ENCODE measurements around the gene C19orf81. TPM values are rescaled to one million over a fixed set of nuclear protein-coding genes. Genes with fewer than 3 reads are reported as not detected.

C19orf81 gene
- total and polyA plus RNA-seq, 2 of the 8 experiments (the other 6 are each of a cell fraction or from before 2014, with no cell fraction given), result 11.7 to 13.0 TPM

DNA sequence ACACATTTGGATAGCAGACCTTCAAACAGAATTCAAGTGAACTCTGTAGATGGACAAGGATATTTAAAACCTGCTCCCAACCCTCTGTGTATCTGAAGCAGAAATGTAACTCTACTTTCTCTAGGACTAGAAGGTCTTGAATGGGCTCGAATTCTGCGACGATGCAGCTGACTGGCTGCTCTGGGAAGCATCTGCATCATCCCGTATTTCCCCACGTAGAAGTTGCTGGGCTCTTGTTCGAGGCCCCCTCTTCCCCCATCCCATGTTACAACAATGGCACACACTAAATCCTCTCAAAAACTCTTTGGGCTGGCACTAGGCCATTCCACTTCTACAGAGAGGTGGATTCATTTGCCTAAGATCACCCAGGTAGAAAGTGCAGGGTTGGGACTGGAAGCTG lies 15.0 kb downstream of the C19orf81 start:
- no peak overlapping the region for H2BK20ac ChIP-seq (ENCODE audit: low read length)
- peaks cover 0 to 10% (median 5%) of the 10 kb centered on the region in 4 experiments; a peak in 5 of 7 replicates for H3K4me1 ChIP-seq (replicated peaks in 1 of 4; ENCODE audit: control insufficient read depth in 3 of 4, insufficient read depth in 4 of 4, low read length in 3 of 4)
- CTCF ChIA-PET (ENCODE audit: partially characterized antibody), result interaction anchor here (0.6 to 2.6 kb wide), 5 partner anchors 34 to 127 kb away, joined by 3 to 14 read pairs (median 3); no protein-coding TSS in a partner anchor
- no peaks in the 10 kb centered on the region for H3K79me1 ChIP-seq (ENCODE audit: low read depth, low read length)
- H4K8ac ChIP-seq (ENCODE audit: extremely low read depth, insufficient read depth, low read length), result no peak overlapping the region
- peaks cover 26 to 31% (median 29%) of the 10 kb centered on the region in 4 experiments for H3K27me3 ChIP-seq (replicated peaks in 1 of 4; ENCODE audit: control insufficient read depth in 3 of 4, extremely low read depth in 1 of 4, insufficient read depth in 3 of 4, low read length in 3 of 4)
- no peak overlapping the region for H3K56ac ChIP-seq (replicated peaks; ENCODE audit: insufficient read length, low read depth, low read length)
- no peak overlapping the region for H2AK5ac ChIP-seq (ENCODE audit: low read depth, low read length)
- H3K36me3 ChIP-seq (ENCODE audit: control insufficient read depth in 2 of 4, insufficient read depth in 4 of 4, low read length in 3 of 4), result no peaks in the 10 kb centered on the region; a peak in 1 of 8 replicates
- no peak for DNase-seq (ENCODE audit: low read depth in 1 of 2, low spot score in 2 of 2)
- H2BK120ac ChIP-seq (replicated peaks; ENCODE audit: low read depth, low read length), result no peak overlapping the region
- 91% methylated on average over 6 of the region's 6 CpGs; no CpG with 5 or more reads in 1 of the 2 experiments for WGBS, 2 experiments (ENCODE audit: extremely low coverage in 1 of 2, insufficient coverage in 1 of 2, insufficient read length in 1 of 2, insufficient replicate concordance in 2 of 2, low coverage in 1 of 2, low lambda C conversion rate in 2 of 2, missing lambda C conversion rate in 1 of 2)
- peaks cover 6% of the 10 kb centered on the region; the same call in 1 of the 2 replicates for H3K23me2 ChIP-seq (ENCODE audit: low read depth, low read length)
- H3K79me2 ChIP-seq (ENCODE audit: control insufficient read depth in 1 of 2, insufficient read depth in 2 of 2, low read length in 2 of 2), result no peaks in the 10 kb centered on the region
- H3K27ac ChIP-seq (ENCODE audit: low read depth, low read length), result no peak overlapping the region
- no peak overlapping the region for H4K91ac ChIP-seq (replicated peaks; ENCODE audit: insufficient read length, low read length)
- H2AFZ ChIP-seq (ENCODE audit: low read length), result no peak overlapping the region
- FAIRE-seq, result no peak
- no peak overlapping the region for H2BK12ac ChIP-seq (ENCODE audit: low read depth, low read length)
- no peak overlapping the region for H4K5ac ChIP-seq (ENCODE audit: insufficient read length, low read depth, low read length)
- 0 out of 4 replicates have a peak, but pooled peaks cover 0 to 5% of the 10 kb centered on the region in 2 experiments for H3K9me3 ChIP-seq (ENCODE audit: insufficient read depth in 2 of 2, low read depth in 1 of 2, low read length in 1 of 2)
- no peak overlapping the region for H3K14ac ChIP-seq (ENCODE audit: insufficient read length)
- no peak overlapping the region for H3K23ac ChIP-seq (ENCODE audit: insufficient read length)
- H3K4me2 ChIP-seq (ENCODE audit: insufficient read depth in 1 of 2, low read depth in 2 of 2, low read length in 2 of 2), result no peak overlapping the region
- H2BK5ac ChIP-seq (ENCODE audit: low read depth, low read length), result no peak overlapping the region
- peaks cover 0 to 12% of the 10 kb centered on the region in 2 experiments for H4K20me1 ChIP-seq (replicated peaks in 1 of 2; ENCODE audit: control insufficient read depth in 1 of 2, insufficient read depth in 2 of 2, low read length in 2 of 2)
- no peak overlapping the region for H2BK15ac ChIP-seq (ENCODE audit: low read length)
- H3K4me3 ChIP-seq (ENCODE audit: extremely low read depth in 1 of 4, insufficient read depth in 2 of 4, low read depth in 3 of 4, low read length in 4 of 4), result no peak overlapping the region
- no peak overlapping the region for H3K18ac ChIP-seq (ENCODE audit: extremely low read depth, low read length)
- H3K9ac ChIP-seq (replicated peaks in 1 of 4; ENCODE audit: extremely low read depth in 1 of 4, low read depth in 3 of 4, low read length in 3 of 4), result no peak overlapping the region
- no peak overlapping the region for H3K4ac ChIP-seq (replicated peaks; ENCODE audit: insufficient read length, low read depth, low read length)
- POLR2A ChIA-PET (ENCODE audit: partially characterized antibody), result interaction anchor here (1.2 to 1.3 kb wide), 2 partner anchors 32 to 98 kb away, joined by 3 to 4 read pairs; no protein-coding TSS in a partner anchor
- TF ChIP-seq, protein P1, sequence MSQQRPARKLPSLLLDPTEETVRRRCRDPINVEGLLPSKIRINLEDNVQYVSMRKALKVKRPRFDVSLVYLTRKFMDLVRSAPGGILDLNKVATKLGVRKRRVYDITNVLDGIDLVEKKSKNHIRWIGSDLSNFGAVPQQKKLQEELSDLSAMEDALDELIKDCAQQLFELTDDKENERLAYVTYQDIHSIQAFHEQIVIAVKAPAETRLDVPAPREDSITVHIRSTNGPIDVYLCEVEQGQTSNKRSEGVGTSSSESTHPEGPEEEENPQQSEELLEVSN (IDR thresholded peaks at IDR 0.05), result no peak
- TF ChIP-seq, protein P2, sequence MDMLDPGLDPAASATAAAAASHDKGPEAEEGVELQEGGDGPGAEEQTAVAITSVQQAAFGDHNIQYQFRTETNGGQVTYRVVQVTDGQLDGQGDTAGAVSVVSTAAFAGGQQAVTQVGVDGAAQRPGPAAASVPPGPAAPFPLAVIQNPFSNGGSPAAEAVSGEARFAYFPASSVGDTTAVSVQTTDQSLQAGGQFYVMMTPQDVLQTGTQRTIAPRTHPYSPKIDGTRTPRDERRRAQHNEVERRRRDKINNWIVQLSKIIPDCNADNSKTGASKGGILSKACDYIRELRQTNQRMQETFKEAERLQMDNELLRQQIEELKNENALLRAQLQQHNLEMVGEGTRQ (IDR thresholded peaks at IDR 0.05; ENCODE audit: low read length), result no peak
- TF ChIP-seq CEBPB (IDR thresholded peaks at IDR 0.05; ENCODE audit: low read depth, low read length), result no peak
